ELF-1 (cell line): ENCODE data around the gene RPS6KB2.

Experiments
- DNase-seq: peaks from one replicate; pipeline ENCODE4 v3.0.0-alpha.2; 2016; ENCODE audit warnings: low read depth, low spot score

The RPS6KB2 gene

GRCh38 chr11:67429722-67430121, 1.4 kb downstream of the RPS6KB2 start:
- DNase-seq, result no peak

GRCh38 chr11:67431346-67432249, 3.3 kb downstream of the RPS6KB2 start:
- DNase-seq, result no peak

GRCh38 chr11:67432655-67433349, 4.5 kb downstream of the RPS6KB2 start:
- DNase-seq, result no peak

GRCh38 chr11:67433536-67434394, 5.5 kb downstream of the RPS6KB2 start:
- no peak for DNase-seq

- no peak for DNase-seq
Measured at GRCh38 chr11:67434395-67434881, 6.1 kb downstream of the RPS6KB2 start.

GRCh38 chr11:67435031-67435726, 6.9 kb downstream of the RPS6KB2 start:
- DNase-seq, result no peak

- no peak for DNase-seq
Measured at GRCh38 chr11:67435727-67436458, 7.6 kb downstream of the RPS6KB2 start.

GRCh38 chr11:67436459-67437081, 8.3 kb downstream of the RPS6KB2 start:
- DNase-seq, result peak; percentile 92

- no peak for DNase-seq
Measured at GRCh38 chr11:67437082-67437808, 9.0 kb downstream of the RPS6KB2 start, which contains the start of gene PTPRCAP. TSS of gene PTPRCAP (minus strand) at chr11:67437682. CDS start at chr11:67437619, 63 bp downstream.

GRCh38 chr11:67437809-67438157, 9.5 kb downstream of the RPS6KB2 start:
- DNase-seq, result no peak

- peak; percentile 67 for DNase-seq
Measured at GRCh38 chr11:67438158-67438902, 10.0 kb downstream of the RPS6KB2 start.

- no peak for DNase-seq
Measured at GRCh38 chr11:67439321-67440228, 11.3 kb downstream of the RPS6KB2 start.

GRCh38 chr11:67440229-67441097, 12.2 kb downstream of the RPS6KB2 start:
- no peak for DNase-seq

- DNase-seq, result no peak
Measured at GRCh38 chr11:67441098-67441563, 12.8 kb downstream of the RPS6KB2 start.

- DNase-seq, result no peak
Measured at GRCh38 chr11:67441731-67442351, 13.5 kb downstream of the RPS6KB2 start.
